Uterus (tissue), 2 donors: ENCODE results near the gene HDHD2.

Source experiments
- CTCF ChIP-seq, 4 experiments: fragments of 200-600 bp in 2 of 4; fragments of 450-650 bp in 2 of 4; sonication (generic) in 2 of 4; IDR thresholded peaks; one replicate each; pipeline ENCODE4 v1.5.1; 2016 to 2019; ENCODE audit warnings: antibody characterized with exemption in 4 of 4, mild to moderate bottlenecking in 2 of 4, moderate library complexity in 1 of 4
- POLR2A ChIP-seq, 2 donors: fragments of 450-650 bp; IDR thresholded peaks; one replicate each; pipeline ENCODE4 v1.6.1; 2016; ENCODE audit warnings: antibody characterized with exemption in 2 of 2, mild to moderate bottlenecking in 1 of 2, moderate library complexity in 1 of 2

- no peak for TF ChIP-seq POLR2A (IDR thresholded peaks at IDR 0.05)
- TF ChIP-seq CTCF (IDR thresholded peaks at IDR 0.05), result no peak
Observed at GRCh38 chr18:47172476-47172875, 22.2 kb upstream of the HDHD2 start.
